Left lung (tissue), 10 donors: ENCODE results near the gene PDCD2. TPM values are rescaled to one million over a fixed set of nuclear protein-coding genes. Genes with fewer than 3 reads are reported as not detected.

Experiments used
- ATAC-seq: fragments of 200-7000 bp; cut with Tn5 transposase; one replicate; pipeline ENCODE4 v1.9.1; 2020; ENCODE audit warnings: moderate library complexity
- DNase-seq, 4 donors: peaks; one replicate each; pipeline ENCODE4 v3.0.0-alpha.2; 2013 to 2020
- H3K27ac ChIP-seq, 2 donors: fragments of 200-600 bp; sonication (generic) in 1 of 2; one replicate each; pipeline versions ENCODE4 v1.5.0 to v1.8.0; 2020 to 2021
- H3K27me3 ChIP-seq, 2 donors: fragments of 200-600 bp; sonication (generic) in 1 of 2; one replicate each; pipeline versions ENCODE4 v1.5.0 to v1.8.0; 2020 to 2021
- H3K36me3 ChIP-seq, 2 donors: fragments of 200-600 bp; sonication (generic) in 1 of 2; one replicate each; pipeline versions ENCODE4 v1.5.0 to v1.8.0; 2020 to 2021
- H3K4me1 ChIP-seq, 2 donors: fragments of 200-600 bp; one replicate each; pipeline ENCODE4 v1.8.0; 2021
- H3K4me3 ChIP-seq, 2 donors: fragments of 200-600 bp; sonication (generic) in 1 of 2; one replicate each; pipeline versions ENCODE4 v1.5.0 to v1.8.0; 2020 to 2021; ENCODE audit warnings: mild to moderate bottlenecking in 1 of 2
- H3K9me3 ChIP-seq, 2 donors: fragments of 200-600 bp; sonication (generic) in 1 of 2; one replicate each; pipeline versions ENCODE4 v1.5.0 to v1.8.0; 2020 to 2021
- CTCF ChIP-seq, 2 donors: fragments of 200-600 bp; sonication (generic) in 1 of 2; IDR thresholded peaks; one replicate each; pipeline versions ENCODE4 v1.5.0 to v1.8.0; 2021; ENCODE audit warnings: antibody characterized with exemption in 2 of 2
- intact Hi-C, 2 donors: fragments of 100-400 bp; cut with DNase I; formaldehyde crosslinking; loops; one replicate each; pipeline versions ENCODE4 v1.11.2 to v1.14.2; 2022
- polyA plus RNA-seq, 6 donors: library from polyadenylated mRNA; unstranded; fragments of 120-200 nt; gene quantifications; one replicate each; pipeline ENCODE4 v1.2.1, GENCODE V29; 2013; ENCODE audit not compliant: insufficient read length in 6 of 6
- total RNA-seq, 2 donors: library from RNA; stranded (reverse); fragmentation: NEBNext Ultra II Directional; extraction: Animal tissue kit (Norgen Biotek cat#: 25700); gene quantifications; one replicate each; pipeline ENCODE4 v1.2.1, GENCODE V29; 2021
- donor health status: DM: no; HTN: yes; CAD: no.
- donor health status: DM: no; HTN: no; CAD: no.

PDCD2 gene
- total and polyA plus RNA-seq, 8 donors = 39.7 to 72.4 (median 64.9) TPM

- H3K4me1 ChIP-seq = no peaks in the 10 kb centered on the region
- no peak overlapping the region for H3K4me3 ChIP-seq
- peaks cover 0 to 75% of the 10 kb centered on the region in 2 donors for H3K27me3 ChIP-seq
- ATAC-seq (no peak), DNase-seq (no peak)
- H3K9me3 ChIP-seq = no peaks in the 10 kb centered on the region
- H3K27ac ChIP-seq = no peak overlapping the region
- intact Hi-C loops = no loop called here
- TF ChIP-seq CTCF (IDR thresholded peaks at IDR 0.05) = no peak
- H3K36me3 ChIP-seq = no peaks in the 10 kb centered on the region
Measured at GRCh38 chr6:170605574-170606259, 21.3 kb upstream of the PDCD2 start.

GRCh38 chr6:170597278-170597677 is 12.8 kb upstream of the PDCD2 start:
- TF ChIP-seq CTCF (IDR thresholded peaks at IDR 0.05) = no peak
- Histone ChIP-seq H3K27ac (no peak overlapping the region), H3K27me3 (peaks cover 0 to 10% of the 10 kb centered on the region in 2 donors), H3K9me3 (peaks cover 0 to 11% of the 10 kb centered on the region in 2 donors), H3K4me1 (no peaks in the 10 kb centered on the region), H3K4me3 (no peak overlapping the region), H3K36me3 (no peaks in the 10 kb centered on the region)
- DNase-seq (no peak), ATAC-seq (no peak)
- intact Hi-C loops = no loop called here

- intact Hi-C loops = no loop called here
- no peak for ATAC-seq
Measured at GRCh38 chr6:170596426-170596825, 12.0 kb upstream of the PDCD2 start.

GRCh38 chr6:170590725-170591124 is 6.3 kb upstream of the PDCD2 start:
- Histone ChIP-seq H3K36me3 (no peaks in the 10 kb centered on the region), H3K4me3 (no peak overlapping the region), H3K4me1 (peaks cover 0 to under 1% of the 10 kb centered on the region in 2 donors), H3K27me3 (peaks cover 0 to under 1% of the 10 kb centered on the region in 2 donors), H3K9me3 (peaks cover 0 to 20% of the 10 kb centered on the region in 2 donors), H3K27ac (no peak overlapping the region)
- TF ChIP-seq CTCF (IDR thresholded peaks at IDR 0.05) = no peak
- no peak for ATAC-seq
- no peak for DNase-seq
- intact Hi-C loops = no loop called here

More at GRCh38 chr6:170596426-170596825, 12.0 kb upstream of the PDCD2 start:
- Histone ChIP-seq H3K4me3 (no peak overlapping the region), H3K27me3 (peaks cover 0 to 10% of the 10 kb centered on the region in 2 donors), H3K27ac (no peak overlapping the region), H3K36me3 (no peaks in the 10 kb centered on the region), H3K4me1 (no peaks in the 10 kb centered on the region), H3K9me3 (peaks cover 0 to 16% of the 10 kb centered on the region in 2 donors)
- DNase-seq = no peak
- TF ChIP-seq CTCF (IDR thresholded peaks at IDR 0.05) = no peak

GRCh38 chr6:170584954-170585498 is 589 bp upstream of the PDCD2 start:
- TF ChIP-seq CTCF (IDR thresholded peaks at IDR 0.05) = no peak
- peak; percentile 49 for ATAC-seq
- intact Hi-C loops = no loop called here
- peak in 2 of 4 donors; percentile 10 to 58 for DNase-seq
- Histone ChIP-seq H3K27me3 (no peaks in the 10 kb centered on the region), H3K36me3 (peaks cover 0 to 32% of the 10 kb centered on the region in 2 donors), H3K4me1 (peaks cover 8 to 19% of the 10 kb centered on the region in 2 donors), H3K4me3 (peak overlapping the region; percentile 86 to 98), H3K27ac (peak overlapping the region; percentile 78 to 94), H3K9me3 (no peaks in the 10 kb centered on the region)
